HepG2 (cell line): ENCODE results near the gene TMEM107. TPM values are rescaled to one million over a fixed set of nuclear protein-coding genes. Genes with fewer than 3 reads are reported as not detected.

Source experiments
- BCL6 ChIP-seq: IDR thresholded peaks from 2 replicates; pipeline ENCODE4 v1.6.1; 2016; ENCODE audit warnings: missing genetic modification reagents, missing compliant biosample characterization
- BRD4 ChIP-seq: sonication (generic); formaldehyde crosslinking; IDR thresholded peaks from 2 replicates; pipeline ENCODE4 v1.4.0; 2020; ENCODE audit warnings: missing genetic modification reagents
- EED ChIP-seq: sonication (generic); formaldehyde crosslinking; IDR thresholded peaks from 2 replicates; pipeline ENCODE4 v1.5.0; 2020; ENCODE audit warnings: mild to moderate bottlenecking, missing genetic modification reagents
- HCFC1 ChIP-seq: fragments of 150-350 bp; IDR thresholded peaks from 2 replicates; pipeline ENCODE4 v1.6.1; 2014; ENCODE audit warnings: low read depth, low read length
- HNF1A ChIP-seq, 2 experiments: sonication (generic) in 1 of 2; formaldehyde crosslinking in 1 of 2; IDR thresholded peaks; 2 replicates each; pipeline versions ENCODE4 v1.4.0 to v1.6.1; 2016 to 2020; ENCODE audit warnings: borderline replicate concordance in 1 of 2, low read depth in 1 of 2, mild to moderate bottlenecking in 1 of 2, missing genetic modification reagents in 1 of 2
- IRF2 ChIP-seq: IDR thresholded peaks from 2 replicates; pipeline ENCODE4 v1.6.1; 2018; ENCODE audit warnings: missing genetic modification reagents, missing compliant biosample characterization
- KAT8 ChIP-seq: IDR thresholded peaks from 2 replicates; pipeline ENCODE4 v1.6.1; 2016; ENCODE audit warnings: missing genetic modification reagents, missing compliant biosample characterization
- KDM6A ChIP-seq: IDR thresholded peaks from 2 replicates; pipeline ENCODE4 v1.6.1; 2016; ENCODE audit warnings: low read depth
- NONO ChIP-seq, 2 experiments: fragments of 450-650 bp in 1 of 2; sonication (generic) in 1 of 2; formaldehyde crosslinking in 1 of 2; IDR thresholded peaks in 1 of 2; conservative IDR thresholded peaks in 1 of 2; 2 replicates each; pipeline versions ENCODE4 v1.6.1 to v1.8.0; 2017 to 2022; ENCODE audit warnings: mild to moderate bottlenecking in 1 of 2, missing genetic modification reagents in 1 of 2, moderate library complexity in 1 of 2
- UBTF ChIP-seq: sonication (generic); formaldehyde crosslinking; IDR thresholded peaks from 2 replicates; pipeline ENCODE4 v1.4.0; 2020; ENCODE audit warnings: mild to moderate bottlenecking, missing genetic modification reagents
- ZNF121 ChIP-seq: sonication (generic); formaldehyde crosslinking; IDR thresholded peaks from 2 replicates; pipeline ENCODE4 v1.5.0; 2020; ENCODE audit warnings: mild to moderate bottlenecking, missing genetic modification reagents
- ZNF280D ChIP-seq: sonication (generic); formaldehyde crosslinking; IDR thresholded peaks from 2 replicates; pipeline ENCODE4 v1.5.1; 2020; ENCODE audit warnings: mild to moderate bottlenecking, missing genetic modification reagents
- ZNF709 ChIP-seq: sonication (generic); formaldehyde crosslinking; IDR thresholded peaks from 2 replicates; pipeline ENCODE4 v1.5.0; 2020; ENCODE audit warnings: mild to moderate bottlenecking, missing genetic modification reagents
- ZNF777 ChIP-seq: sonication (generic); formaldehyde crosslinking; IDR thresholded peaks from 2 replicates; pipeline ENCODE4 v1.4.0; 2020; ENCODE audit warnings: missing genetic modification reagents
- ZNF891 ChIP-seq: sonication (generic); formaldehyde crosslinking; IDR thresholded peaks from 2 replicates; pipeline ENCODE4 v1.5.0; 2020; ENCODE audit warnings: mild to moderate bottlenecking, missing genetic modification reagents
- polyA plus RNA-seq, 8 experiments: library from polyadenylated mRNA; depleted of rRNA in 3 of 8; stranded (reverse) in 7 of 8; unstranded in 1 of 8; fragments of >200 nt; fragmentation: Illumina TruSeq in 4 of 8; extraction: Trizol in 4 of 8; gene quantifications; 2 replicates each; pipeline versions ENCODE4 v1.2.1 to v1.2.3, GENCODE V29; 2011 to 2016; ENCODE audit warnings: low read depth in 4 of 8, missing spikeins in 1 of 8, mixed read lengths in 1 of 8; ENCODE audit not compliant: insufficient read depth in 1 of 8
- total RNA-seq, 5 experiments: library from RNA; depleted of rRNA; stranded (reverse); fragments of >200 nt; fragmentation: Illumina TruSeq; extraction: Trizol; gene quantifications; 2 replicates each; pipeline ENCODE4 v1.2.3, GENCODE V29; 2016; ENCODE audit warnings: low read depth in 1 of 5
- TF ChIP-seq, protein P1 (sequence below): sonication (generic); formaldehyde crosslinking; IDR thresholded peaks from 2 replicates; pipeline ENCODE4 v1.9.0; 2021; ENCODE audit warnings: missing genetic modification reagents, mild to moderate bottlenecking, borderline replicate concordance
- TF ChIP-seq, protein P2 (sequence below): sonication (generic); formaldehyde crosslinking; IDR thresholded peaks from 2 replicates; pipeline ENCODE4 v1.8.0; 2022; ENCODE audit warnings: mild to moderate bottlenecking, missing genetic modification reagents, moderate library complexity

TMEM107 gene
- total and polyA plus RNA-seq, 2 of the 13 experiments (the other 11 are each of a cell fraction or from before 2014, with no cell fraction given) = 7.2 to 15.3 TPM

GRCh38 chr17:8162233-8162996 lies 13.8 kb downstream of the TMEM107 start, which contains the start of gene VAMP2 (continued):
- TF ChIP-seq BCL6 = no peak
- TF ChIP-seq IRF2 (CRISPR knock-in tag) = no peak
- TF ChIP-seq ZNF891 = peak; percentile 18; the same call in 1 of the 2 replicates
- TF ChIP-seq ZNF280D (CRISPR knock-in tag) = no peak
- TF ChIP-seq ZNF121 (CRISPR knock-in tag) = no peak
- 0 out of 2 replicates have a peak, but pooled peaks have one; percentile 64 for TF ChIP-seq ZNF709
- TF ChIP-seq HCFC1 = no peak
- no peak for TF ChIP-seq HNF1A (IDR thresholded peaks at IDR 0.05; ENCODE audit: low read depth)
- TF ChIP-seq HNF1A (CRISPR knock-in tag; IDR thresholded peaks at IDR 0.05; ENCODE audit: borderline replicate concordance) = no peak
- no peak for TF ChIP-seq KDM6A (CRISPR knock-in tag)
- TF ChIP-seq ZNF777 = no peak
- no peak for TF ChIP-seq KAT8 (CRISPR knock-in tag)
- TF ChIP-seq NONO (IDR thresholded peaks at IDR 0.05) = no peak
- TF ChIP-seq NONO (CRISPR knock-in tag; conservative IDR thresholded peaks at IDR 0.05) = no peak
- TF ChIP-seq BRD4 (CRISPR knock-in tag) = 0 out of 2 replicates have a peak, but pooled peaks have one; percentile 15
- no peak for TF ChIP-seq EED (CRISPR knock-in tag)
- TF ChIP-seq, protein P1, sequence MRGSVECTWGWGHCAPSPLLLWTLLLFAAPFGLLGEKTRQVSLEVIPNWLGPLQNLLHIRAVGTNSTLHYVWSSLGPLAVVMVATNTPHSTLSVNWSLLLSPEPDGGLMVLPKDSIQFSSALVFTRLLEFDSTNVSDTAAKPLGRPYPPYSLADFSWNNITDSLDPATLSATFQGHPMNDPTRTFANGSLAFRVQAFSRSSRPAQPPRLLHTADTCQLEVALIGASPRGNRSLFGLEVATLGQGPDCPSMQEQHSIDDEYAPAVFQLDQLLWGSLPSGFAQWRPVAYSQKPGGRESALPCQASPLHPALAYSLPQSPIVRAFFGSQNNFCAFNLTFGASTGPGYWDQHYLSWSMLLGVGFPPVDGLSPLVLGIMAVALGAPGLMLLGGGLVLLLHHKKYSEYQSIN (CRISPR knock-in tag) = no peak
- TF ChIP-seq UBTF (CRISPR knock-in tag) = peak; percentile 38; the same call in 1 of the 2 replicates
- TF ChIP-seq, protein P2, sequence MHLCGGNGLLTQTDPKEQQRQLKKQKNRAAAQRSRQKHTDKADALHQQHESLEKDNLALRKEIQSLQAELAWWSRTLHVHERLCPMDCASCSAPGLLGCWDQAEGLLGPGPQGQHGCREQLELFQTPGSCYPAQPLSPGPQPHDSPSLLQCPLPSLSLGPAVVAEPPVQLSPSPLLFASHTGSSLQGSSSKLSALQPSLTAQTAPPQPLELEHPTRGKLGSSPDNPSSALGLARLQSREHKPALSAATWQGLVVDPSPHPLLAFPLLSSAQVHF = peak; percentile 14; the same call in 1 of the 2 replicates
